HepG2 (cell line): Measurements from ENCODE around the gene DUS2. TPM values are rescaled to one million over a fixed set of nuclear protein-coding genes. Genes with fewer than 3 reads are reported as not detected.

Experiments used
- CENPT ChIP-seq: sonication (generic); formaldehyde crosslinking; IDR thresholded peaks from 2 replicates; pipeline ENCODE4 v1.8.0; 2022; ENCODE audit warnings: low read depth, mild to moderate bottlenecking, moderate library complexity, missing genetic modification reagents
- CREM ChIP-seq, 2 experiments: sonication (generic) in 1 of 2; formaldehyde crosslinking in 1 of 2; IDR thresholded peaks; 2 replicates each; pipeline versions ENCODE4 v1.4.0 to v1.6.1; 2016 to 2020; ENCODE audit warnings: antibody characterized with exemption in 1 of 2, mild to moderate bottlenecking in 1 of 2, missing genetic modification reagents in 1 of 2
- GATA4 ChIP-seq: sonication (generic); IDR thresholded peaks from 2 replicates; pipeline ENCODE4 v1.6.1; 2016; ENCODE audit warnings: antibody characterized with exemption, low read depth, borderline replicate concordance
- GTF2F1 ChIP-seq: fragments of 150-350 bp; IDR thresholded peaks from 2 replicates; pipeline ENCODE4 v1.6.1; 2014; ENCODE audit warnings: low read length
- HMGXB4 ChIP-seq, 2 experiments: sonication (generic) in 1 of 2; formaldehyde crosslinking in 1 of 2; IDR thresholded peaks; 2 replicates each; pipeline versions ENCODE4 v1.4.0 to v1.6.1; 2018 to 2020; ENCODE audit warnings: missing genetic modification reagents in 2 of 2, borderline replicate concordance in 1 of 2, low read depth in 1 of 2, mild to moderate bottlenecking in 1 of 2, missing biosample characterization in 1 of 2
- MEF2D ChIP-seq: sonication (generic); formaldehyde crosslinking; IDR thresholded peaks from 2 replicates; pipeline ENCODE4 v1.5.1; 2020; ENCODE audit warnings: mild to moderate bottlenecking, missing genetic modification reagents
- NR2F6 ChIP-seq, 2 experiments: IDR thresholded peaks; 2 replicates each; pipeline ENCODE4 v1.6.1; 2016; ENCODE audit warnings: antibody characterized with exemption in 1 of 2, mild to moderate bottlenecking in 1 of 2
- RAD21 ChIP-seq: fragments of 450-650 bp; formaldehyde crosslinking; IDR thresholded peaks from 2 replicates; pipeline ENCODE4 v1.5.0; 2020; ENCODE audit warnings: mild to moderate bottlenecking
- SALL2 ChIP-seq: sonication (generic); formaldehyde crosslinking; IDR thresholded peaks from 2 replicates; pipeline ENCODE4 v1.8.1; 2023; ENCODE audit warnings: mild to moderate bottlenecking, missing genetic modification reagents, inconsistent platforms
- TFAP4 ChIP-seq: sonication (generic); IDR thresholded peaks from 2 replicates; pipeline ENCODE4 v1.6.1; 2016; ENCODE audit warnings: low read depth, borderline replicate concordance
- ZFX ChIP-seq: sonication (generic); formaldehyde crosslinking; IDR thresholded peaks from 2 replicates; pipeline ENCODE4 v1.4.0; 2020; ENCODE audit warnings: mild to moderate bottlenecking, low read depth, missing genetic modification reagents, moderate library complexity
- ZNF33B ChIP-seq: sonication (generic); formaldehyde crosslinking; IDR thresholded peaks from 2 replicates; pipeline ENCODE4 v1.5.1; 2020; ENCODE audit warnings: mild to moderate bottlenecking, missing genetic modification reagents
- ZNF432 ChIP-seq: sonication (generic); formaldehyde crosslinking; IDR thresholded peaks from 2 replicates; pipeline ENCODE4 v1.5.0; 2020; ENCODE audit warnings: missing genetic modification reagents, mild to moderate bottlenecking, borderline replicate concordance
- polyA plus RNA-seq, 8 experiments: library from polyadenylated mRNA; depleted of rRNA in 3 of 8; stranded (reverse) in 7 of 8; unstranded in 1 of 8; fragments of >200 nt; fragmentation: Illumina TruSeq in 4 of 8; extraction: Trizol in 4 of 8; gene quantifications; 2 replicates each; pipeline versions ENCODE4 v1.2.1 to v1.2.3, GENCODE V29; 2011 to 2016; ENCODE audit warnings: low read depth in 4 of 8, missing spikeins in 1 of 8, mixed read lengths in 1 of 8; ENCODE audit not compliant: insufficient read depth in 1 of 8
- total RNA-seq, 5 experiments: library from RNA; depleted of rRNA; stranded (reverse); fragments of >200 nt; fragmentation: Illumina TruSeq; extraction: Trizol; gene quantifications; 2 replicates each; pipeline ENCODE4 v1.2.3, GENCODE V29; 2016; ENCODE audit warnings: low read depth in 1 of 5
- TF ChIP-seq, protein P1 (sequence below): sonication (generic); formaldehyde crosslinking; IDR thresholded peaks from 2 replicates; pipeline ENCODE4 v1.4.0; 2020; ENCODE audit warnings: missing genetic modification reagents, borderline replicate concordance
- TF ChIP-seq, protein P2 (sequence below): conservative IDR thresholded peaks from 2 replicates; pipeline ENCODE4 v1.6.1; 2018; ENCODE audit warnings: missing genetic modification reagents
- TF ChIP-seq, protein P3 (sequence below): sonication (generic); formaldehyde crosslinking; IDR thresholded peaks from 2 replicates; pipeline ENCODE4 v1.8.0; 2022; ENCODE audit warnings: mild to moderate bottlenecking, missing genetic modification reagents
- TF ChIP-seq, protein P4 (sequence below): sonication (generic); formaldehyde crosslinking; IDR thresholded peaks from 2 replicates; pipeline ENCODE4 v1.8.1; 2022; ENCODE audit warnings: mild to moderate bottlenecking, missing genetic modification reagents

DUS2 gene
- total and polyA plus RNA-seq, 2 of the 13 experiments (the other 11 are each of a cell fraction or from before 2014, with no cell fraction given) = 17.8 to 25.1 TPM

- TF ChIP-seq, protein P1, sequence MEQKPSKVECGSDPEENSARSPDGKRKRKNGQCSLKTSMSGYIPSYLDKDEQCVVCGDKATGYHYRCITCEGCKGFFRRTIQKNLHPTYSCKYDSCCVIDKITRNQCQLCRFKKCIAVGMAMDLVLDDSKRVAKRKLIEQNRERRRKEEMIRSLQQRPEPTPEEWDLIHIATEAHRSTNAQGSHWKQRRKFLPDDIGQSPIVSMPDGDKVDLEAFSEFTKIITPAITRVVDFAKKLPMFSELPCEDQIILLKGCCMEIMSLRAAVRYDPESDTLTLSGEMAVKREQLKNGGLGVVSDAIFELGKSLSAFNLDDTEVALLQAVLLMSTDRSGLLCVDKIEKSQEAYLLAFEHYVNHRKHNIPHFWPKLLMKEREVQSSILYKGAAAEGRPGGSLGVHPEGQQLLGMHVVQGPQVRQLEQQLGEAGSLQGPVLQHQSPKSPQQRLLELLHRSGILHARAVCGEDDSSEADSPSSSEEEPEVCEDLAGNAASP (CRISPR knock-in tag) = 0 out of 2 replicates have a peak, but pooled peaks have one; percentile 0
- no peak for TF ChIP-seq TFAP4
- TF ChIP-seq CREM (IDR thresholded peaks at IDR 0.05) = peak; percentile 17; the same call in 1 of the 2 replicates
- no peak for TF ChIP-seq CREM (CRISPR knock-in tag; IDR thresholded peaks at IDR 0.05)
- TF ChIP-seq, protein P2, sequence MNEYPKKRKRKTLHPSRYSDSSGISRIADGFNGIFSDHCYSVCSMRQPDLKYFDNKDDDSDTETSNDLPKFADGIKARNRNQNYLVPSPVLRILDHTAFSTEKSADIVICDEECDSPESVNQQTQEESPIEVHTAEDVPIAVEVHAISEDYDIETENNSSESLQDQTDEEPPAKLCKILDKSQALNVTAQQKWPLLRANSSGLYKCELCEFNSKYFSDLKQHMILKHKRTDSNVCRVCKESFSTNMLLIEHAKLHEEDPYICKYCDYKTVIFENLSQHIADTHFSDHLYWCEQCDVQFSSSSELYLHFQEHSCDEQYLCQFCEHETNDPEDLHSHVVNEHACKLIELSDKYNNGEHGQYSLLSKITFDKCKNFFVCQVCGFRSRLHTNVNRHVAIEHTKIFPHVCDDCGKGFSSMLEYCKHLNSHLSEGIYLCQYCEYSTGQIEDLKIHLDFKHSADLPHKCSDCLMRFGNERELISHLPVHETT = no peak
- 0 out of 2 replicates have a peak, but pooled peaks have one; percentile 28 for TF ChIP-seq SALL2 (CRISPR knock-in tag)
- TF ChIP-seq GATA4 = no peak
- TF ChIP-seq NR2F6 (IDR thresholded peaks at IDR 0.05) = no peak
- peak; percentile 23; the same call in 1 of the 2 replicates for TF ChIP-seq NR2F6 (CRISPR knock-in tag; IDR thresholded peaks at IDR 0.05)
- TF ChIP-seq CENPT (CRISPR knock-in tag) = no peak
- no peak for TF ChIP-seq MEF2D
- TF ChIP-seq ZNF33B (CRISPR knock-in tag) = no peak
- TF ChIP-seq HMGXB4 (CRISPR knock-in tag; IDR thresholded peaks at IDR 0.05; ENCODE audit: borderline replicate concordance in 1 of 2, low read depth in 1 of 2) = peak in 1 of 2 experiments; percentile 48; a peak in 1 of 4 replicates
- TF ChIP-seq ZNF432 (CRISPR knock-in tag) = no peak
- TF ChIP-seq, protein P3, sequence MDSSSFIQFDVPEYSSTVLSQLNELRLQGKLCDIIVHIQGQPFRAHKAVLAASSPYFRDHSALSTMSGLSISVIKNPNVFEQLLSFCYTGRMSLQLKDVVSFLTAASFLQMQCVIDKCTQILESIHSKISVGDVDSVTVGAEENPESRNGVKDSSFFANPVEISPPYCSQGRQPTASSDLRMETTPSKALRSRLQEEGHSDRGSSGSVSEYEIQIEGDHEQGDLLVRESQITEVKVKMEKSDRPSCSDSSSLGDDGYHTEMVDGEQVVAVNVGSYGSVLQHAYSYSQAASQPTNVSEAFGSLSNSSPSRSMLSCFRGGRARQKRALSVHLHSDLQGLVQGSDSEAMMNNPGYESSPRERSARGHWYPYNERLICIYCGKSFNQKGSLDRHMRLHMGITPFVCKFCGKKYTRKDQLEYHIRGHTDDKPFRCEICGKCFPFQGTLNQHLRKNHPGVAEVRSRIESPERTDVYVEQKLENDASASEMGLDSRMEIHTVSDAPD = no peak
- 0 out of 2 replicates have a peak, but pooled peaks have one; percentile 16 for TF ChIP-seq ZFX
- peak; percentile 51 for TF ChIP-seq RAD21 (CRISPR knock-in tag)
- TF ChIP-seq GTF2F1 = no peak
- TF ChIP-seq, protein P4, sequence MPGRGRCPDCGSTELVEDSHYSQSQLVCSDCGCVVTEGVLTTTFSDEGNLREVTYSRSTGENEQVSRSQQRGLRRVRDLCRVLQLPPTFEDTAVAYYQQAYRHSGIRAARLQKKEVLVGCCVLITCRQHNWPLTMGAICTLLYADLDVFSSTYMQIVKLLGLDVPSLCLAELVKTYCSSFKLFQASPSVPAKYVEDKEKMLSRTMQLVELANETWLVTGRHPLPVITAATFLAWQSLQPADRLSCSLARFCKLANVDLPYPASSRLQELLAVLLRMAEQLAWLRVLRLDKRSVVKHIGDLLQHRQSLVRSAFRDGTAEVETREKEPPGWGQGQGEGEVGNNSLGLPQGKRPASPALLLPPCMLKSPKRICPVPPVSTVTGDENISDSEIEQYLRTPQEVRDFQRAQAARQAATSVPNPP = no peak
These were observed 70.9 kb downstream of the DUS2 start (continued) for GRCh38 chr16:68093816-68094613.
